ENCODE data around the gene LONRF3. TPM values are rescaled to one million over a fixed set of nuclear protein-coding genes. Genes with fewer than 3 reads are reported as not detected.

The LONRF3 gene
- 0.09 to 0.18 TPM in 2 of 3 replicates, not detected in the other for total RNA-seq (2021)
- percentile 10 among the genes with signal in this experiment for Bru-seq, nascent RNA
- long read RNA-seq, experiment 1 = 0 reads
- long read RNA-seq, experiment 2 = 0 reads
- long read RNA-seq, experiment 3 = 0 reads

DNA sequence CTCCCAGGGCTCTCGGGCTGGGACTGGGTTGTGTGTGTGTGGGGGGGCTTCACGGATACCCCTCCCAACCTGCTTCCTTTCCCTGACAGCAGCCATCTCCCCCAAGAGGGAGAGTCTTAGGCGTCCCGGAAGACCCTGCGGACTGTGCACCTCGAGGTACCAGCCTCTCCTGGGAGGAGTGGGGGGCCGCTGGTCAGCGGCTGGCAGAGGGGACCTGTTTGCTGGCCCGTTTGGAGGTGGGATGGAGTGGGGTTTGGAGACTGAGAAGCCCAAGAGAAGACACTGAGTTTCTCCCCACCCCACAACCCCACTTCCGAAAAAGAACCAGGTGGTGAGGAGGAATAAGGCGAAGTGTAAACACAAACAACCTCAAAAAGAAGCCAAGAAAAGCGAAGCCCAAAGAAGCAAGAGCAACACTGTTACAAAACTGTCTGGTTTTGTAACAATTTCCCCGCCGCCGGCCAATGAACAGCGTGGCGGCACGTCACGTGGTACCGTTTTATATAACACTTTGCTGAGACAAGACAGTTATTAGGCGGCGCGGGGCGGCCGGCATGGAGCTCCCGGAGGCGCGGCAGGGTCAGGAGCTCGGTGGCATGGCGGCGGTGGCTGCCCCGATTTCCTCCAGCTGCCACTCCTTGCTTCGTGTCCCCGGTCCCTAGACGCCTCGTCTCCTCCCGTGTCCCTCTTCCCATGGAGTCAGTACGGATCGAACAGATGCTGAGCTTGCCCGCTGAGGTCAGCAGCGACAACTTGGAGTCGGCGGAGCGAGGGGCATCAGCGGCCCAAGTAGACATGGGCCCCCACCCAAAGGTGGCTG, at the start of gene LONRF3:
Gene LONRF3 (plus strand): TSS at position 531 of the 820 bp plus-strand sequence. CDS start 163 bp downstream, at position 694.
- H3K27me3 Mint-ChIP-seq (ENCODE audit: low read depth) = peaks cover 100% of the 10 kb centered on the region
- peaks cover 18% of the 10 kb centered on the region for H3K4me1 Mint-ChIP-seq
- peak within 1 kb of the TSS; percentile 63 for H3K4me3 Mint-ChIP-seq
- no peak for TF ChIP-seq OVOL2 (CRISPR knock-in tag; IDR thresholded peaks at IDR 0.05; ENCODE audit: borderline replicate concordance)
- TF ChIP-seq TEAD1 (CRISPR knock-in tag; IDR thresholded peaks at IDR 0.05) = no peak
- no peak for TF ChIP-seq MYBL2 (CRISPR knock-in tag; IDR thresholded peaks at IDR 0.05)
- TF ChIP-seq RORB (CRISPR knock-in tag; IDR thresholded peaks at IDR 0.05) = no peak
- TF ChIP-seq ESRRA (CRISPR knock-in tag; IDR thresholded peaks at IDR 0.05; ENCODE audit: borderline replicate concordance) = no peak
- no peak for TF ChIP-seq ZNF317 (CRISPR knock-in tag; IDR thresholded peaks at IDR 0.05; ENCODE audit: borderline replicate concordance, low read depth)
- TF ChIP-seq, protein P1, sequence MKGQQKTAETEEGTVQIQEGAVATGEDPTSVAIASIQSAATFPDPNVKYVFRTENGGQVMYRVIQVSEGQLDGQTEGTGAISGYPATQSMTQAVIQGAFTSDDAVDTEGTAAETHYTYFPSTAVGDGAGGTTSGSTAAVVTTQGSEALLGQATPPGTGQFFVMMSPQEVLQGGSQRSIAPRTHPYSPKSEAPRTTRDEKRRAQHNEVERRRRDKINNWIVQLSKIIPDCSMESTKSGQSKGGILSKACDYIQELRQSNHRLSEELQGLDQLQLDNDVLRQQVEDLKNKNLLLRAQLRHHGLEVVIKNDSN (CRISPR knock-in tag; IDR thresholded peaks at IDR 0.05) = peak; percentile 59
- no peak for TF ChIP-seq TP53 (CRISPR knock-in tag; IDR thresholded peaks at IDR 0.05)
- no peak for TF ChIP-seq FOXK1 (CRISPR knock-in tag; IDR thresholded peaks at IDR 0.05)
- TF ChIP-seq, protein P2, sequence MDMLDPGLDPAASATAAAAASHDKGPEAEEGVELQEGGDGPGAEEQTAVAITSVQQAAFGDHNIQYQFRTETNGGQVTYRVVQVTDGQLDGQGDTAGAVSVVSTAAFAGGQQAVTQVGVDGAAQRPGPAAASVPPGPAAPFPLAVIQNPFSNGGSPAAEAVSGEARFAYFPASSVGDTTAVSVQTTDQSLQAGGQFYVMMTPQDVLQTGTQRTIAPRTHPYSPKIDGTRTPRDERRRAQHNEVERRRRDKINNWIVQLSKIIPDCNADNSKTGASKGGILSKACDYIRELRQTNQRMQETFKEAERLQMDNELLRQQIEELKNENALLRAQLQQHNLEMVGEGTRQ (CRISPR knock-in tag; IDR thresholded peaks at IDR 0.05) = peak; percentile 72
- no peak for TF ChIP-seq ZNF396 (CRISPR knock-in tag; IDR thresholded peaks at IDR 0.05; ENCODE audit: borderline replicate concordance)
- ChIA-PET POLR2A (interaction anchor here (0.6 kb wide), 1 partner anchor 19 kb away, joined by 6 read pairs; no protein-coding TSS in a partner anchor), CTCF (interaction anchor here (1.3 kb wide), 2 partner anchors 92 to 135 kb away, joined by 4 to 5 read pairs; no protein-coding TSS in a partner anchor)
- H3K27ac Mint-ChIP-seq = no peak within 1 kb of the TSS
- no peaks in the 10 kb centered on the region for H3K9me3 Mint-ChIP-seq
- ATAC-seq (no peak), DNase-seq (ENCODE audit: low spot score) (no peak)
- no peaks in the 10 kb centered on the region for H3K36me3 Mint-ChIP-seq

DNA sequence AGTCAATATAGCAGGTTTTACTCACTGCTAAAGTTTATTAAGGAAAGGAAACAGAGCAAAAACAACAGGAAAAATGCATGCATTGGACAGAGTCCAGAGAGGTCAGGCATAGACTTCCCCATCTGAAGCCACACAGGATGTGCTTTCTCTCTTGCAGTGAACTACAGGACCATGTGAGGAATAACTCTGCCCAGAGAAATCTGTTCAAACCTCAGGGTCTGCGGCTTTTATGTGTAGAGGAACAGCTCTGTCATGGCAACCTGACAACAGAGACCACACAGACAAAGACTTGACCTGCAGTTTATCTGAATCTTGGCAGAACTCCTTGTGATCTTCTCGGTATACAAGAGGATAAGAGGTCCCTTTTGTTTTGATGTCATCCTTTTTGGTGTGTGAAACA, 46.3 kb upstream of the LONRF3 start:
- ChIA-PET POLR2A (no interaction called here), CTCF (interaction anchor here (0.7 kb wide), 1 partner anchor 105 kb away, joined by 3 read pairs; the partner anchor contains the start of gene ZCCHC12)
- Mint-ChIP-seq H3K36me3 (no peaks in the 10 kb centered on the region), H3K27me3 (ENCODE audit: low read depth) (no peaks in the 10 kb centered on the region), H3K4me1 (no peaks in the 10 kb centered on the region), H3K9me3 (no peaks in the 10 kb centered on the region), H3K27ac (no peak overlapping the region), H3K4me3 (no peak overlapping the region)
- no peak for ATAC-seq
- TF ChIP-seq, protein P2 (CRISPR knock-in tag; IDR thresholded peaks at IDR 0.05) = no peak
- TF ChIP-seq, protein P3, sequence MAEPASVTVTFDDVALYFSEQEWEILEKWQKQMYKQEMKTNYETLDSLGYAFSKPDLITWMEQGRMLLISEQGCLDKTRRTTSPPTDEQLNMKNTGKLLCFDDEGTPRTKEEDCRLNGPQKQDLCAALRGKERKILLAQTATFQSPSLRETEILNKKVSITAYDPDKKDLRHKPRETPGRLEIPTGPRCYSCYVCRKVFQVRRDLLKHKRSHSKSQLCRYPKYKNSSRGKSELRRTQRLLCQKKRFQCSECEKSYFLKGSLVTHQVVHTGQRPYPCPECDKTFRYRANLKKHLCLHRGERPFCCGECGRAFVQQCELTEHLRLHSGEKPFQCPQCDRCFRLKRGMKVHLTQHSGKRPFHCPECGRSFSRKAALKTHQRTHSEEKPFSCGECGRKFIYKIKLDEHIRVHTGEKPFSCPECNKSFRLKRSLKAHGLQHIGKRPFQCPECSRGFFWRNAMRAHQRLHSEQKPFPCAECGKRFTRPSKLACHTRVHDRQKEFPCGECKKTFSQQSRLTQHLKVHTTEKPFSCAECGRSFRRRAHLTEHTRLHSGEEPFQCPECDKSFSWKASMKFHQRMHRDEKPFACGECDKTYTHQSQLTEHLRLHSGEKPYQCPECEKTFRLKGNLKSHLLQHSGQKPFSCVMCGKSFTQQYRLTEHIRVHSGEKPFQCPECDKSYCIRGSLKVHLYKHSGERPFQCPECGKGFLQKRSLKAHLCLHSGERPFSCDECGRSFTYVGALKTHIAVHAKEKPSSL (CRISPR knock-in tag; conservative IDR thresholded peaks at IDR 0.05) = no peak
- TF ChIP-seq, protein P4, sequence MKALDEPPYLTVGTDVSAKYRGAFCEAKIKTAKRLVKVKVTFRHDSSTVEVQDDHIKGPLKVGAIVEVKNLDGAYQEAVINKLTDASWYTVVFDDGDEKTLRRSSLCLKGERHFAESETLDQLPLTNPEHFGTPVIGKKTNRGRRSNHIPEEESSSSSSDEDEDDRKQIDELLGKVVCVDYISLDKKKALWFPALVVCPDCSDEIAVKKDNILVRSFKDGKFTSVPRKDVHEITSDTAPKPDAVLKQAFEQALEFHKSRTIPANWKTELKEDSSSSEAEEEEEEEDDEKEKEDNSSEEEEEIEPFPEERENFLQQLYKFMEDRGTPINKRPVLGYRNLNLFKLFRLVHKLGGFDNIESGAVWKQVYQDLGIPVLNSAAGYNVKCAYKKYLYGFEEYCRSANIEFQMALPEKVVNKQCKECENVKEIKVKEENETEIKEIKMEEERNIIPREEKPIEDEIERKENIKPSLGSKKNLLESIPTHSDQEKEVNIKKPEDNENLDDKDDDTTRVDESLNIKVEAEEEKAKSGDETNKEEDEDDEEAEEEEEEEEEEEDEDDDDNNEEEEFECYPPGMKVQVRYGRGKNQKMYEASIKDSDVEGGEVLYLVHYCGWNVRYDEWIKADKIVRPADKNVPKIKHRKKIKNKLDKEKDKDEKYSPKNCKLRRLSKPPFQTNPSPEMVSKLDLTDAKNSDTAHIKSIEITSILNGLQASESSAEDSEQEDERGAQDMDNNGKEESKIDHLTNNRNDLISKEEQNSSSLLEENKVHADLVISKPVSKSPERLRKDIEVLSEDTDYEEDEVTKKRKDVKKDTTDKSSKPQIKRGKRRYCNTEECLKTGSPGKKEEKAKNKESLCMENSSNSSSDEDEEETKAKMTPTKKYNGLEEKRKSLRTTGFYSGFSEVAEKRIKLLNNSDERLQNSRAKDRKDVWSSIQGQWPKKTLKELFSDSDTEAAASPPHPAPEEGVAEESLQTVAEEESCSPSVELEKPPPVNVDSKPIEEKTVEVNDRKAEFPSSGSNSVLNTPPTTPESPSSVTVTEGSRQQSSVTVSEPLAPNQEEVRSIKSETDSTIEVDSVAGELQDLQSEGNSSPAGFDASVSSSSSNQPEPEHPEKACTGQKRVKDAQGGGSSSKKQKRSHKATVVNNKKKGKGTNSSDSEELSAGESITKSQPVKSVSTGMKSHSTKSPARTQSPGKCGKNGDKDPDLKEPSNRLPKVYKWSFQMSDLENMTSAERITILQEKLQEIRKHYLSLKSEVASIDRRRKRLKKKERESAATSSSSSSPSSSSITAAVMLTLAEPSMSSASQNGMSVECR (CRISPR knock-in tag; IDR thresholded peaks at IDR 0.05; ENCODE audit: borderline replicate concordance) = no peak
- no peak for TF ChIP-seq TCF7 (CRISPR knock-in tag; IDR thresholded peaks at IDR 0.05; ENCODE audit: low read depth)
- DNase-seq (ENCODE audit: low spot score) = no peak
